Measurements from ENCODE around the gene CLEC19A.

CLEC19A gene

DNA sequence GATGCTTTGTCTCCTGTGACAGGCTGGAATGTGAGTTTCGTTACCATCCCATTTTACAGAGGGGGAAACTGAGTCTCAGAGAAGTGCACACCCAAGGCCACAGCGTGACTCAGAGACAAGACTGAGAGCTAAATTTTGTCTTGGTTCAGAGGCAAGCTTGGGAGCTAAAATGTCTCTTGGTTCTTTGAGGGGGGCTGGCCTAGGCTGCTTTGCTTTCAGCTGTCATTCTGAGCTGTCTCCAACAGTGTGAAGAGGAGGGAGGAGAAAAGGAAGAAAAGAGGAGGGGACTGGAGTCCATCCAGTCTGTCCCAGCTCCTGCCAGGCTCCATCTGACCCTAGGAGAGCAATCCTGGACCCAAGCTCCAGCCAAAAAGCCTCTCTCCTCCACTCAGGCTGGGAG, at the start of gene CLEC19A:
TSS of gene CLEC19A (plus strand) at position 301 of the 400 bp plus-strand sequence. CDS start 121 bp downstream, outside the sequence.
- no peak for DNase-seq (ENCODE audit: low read depth in 3 of 3, low spot score in 1 of 3)

- DNase-seq (ENCODE audit: low read depth in 3 of 3, low spot score in 1 of 3), result no peak
Measured at GRCh38 chr16:19235886-19236285, 49.6 kb upstream of the CLEC19A start.

- no peak for DNase-seq (ENCODE audit: low read depth in 3 of 3, low spot score in 1 of 3)
Measured at GRCh38 chr16:19236561-19237209, 48.8 kb upstream of the CLEC19A start.

GRCh38 chr16:19238406-19238805, 47.1 kb upstream of the CLEC19A start:
- no peak for DNase-seq (ENCODE audit: low read depth in 3 of 3, low spot score in 1 of 3)

GRCh38 chr16:19239511-19240155, 45.9 kb upstream of the CLEC19A start:
- no peak for DNase-seq (ENCODE audit: low read depth in 3 of 3, low spot score in 1 of 3)

- DNase-seq (ENCODE audit: low read depth in 3 of 3, low spot score in 1 of 3), result no peak
Measured at GRCh38 chr16:19240494-19240893, 45.0 kb upstream of the CLEC19A start.

- DNase-seq (ENCODE audit: low read depth in 3 of 3, low spot score in 1 of 3), result no peak
Measured at GRCh38 chr16:19241512-19241911, 44.0 kb upstream of the CLEC19A start.

DNA sequence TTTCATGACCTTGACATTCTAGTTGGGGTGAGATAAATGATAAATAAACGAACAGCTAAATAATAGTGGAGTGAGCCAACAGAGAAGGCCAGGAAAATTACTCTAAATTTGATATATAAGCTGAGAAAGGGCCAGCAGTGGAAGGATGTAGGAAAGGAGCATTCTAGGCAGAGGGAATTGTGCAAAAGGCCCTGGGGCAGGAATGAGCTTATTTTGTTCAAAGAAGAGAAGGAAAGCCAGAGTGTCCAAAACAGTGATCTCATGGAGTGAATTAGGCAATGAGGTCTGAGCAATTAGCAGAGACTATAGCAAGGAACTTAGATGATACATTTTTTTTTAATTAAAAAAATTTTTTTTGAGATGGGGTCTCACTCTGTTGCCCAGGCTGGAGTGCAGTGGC, 43.3 kb upstream of the CLEC19A start:
- DNase-seq (ENCODE audit: low read depth in 3 of 3, low spot score in 1 of 3), result no peak

GRCh38 chr16:19242987-19243575, 42.5 kb upstream of the CLEC19A start:
- no peak for DNase-seq (ENCODE audit: low read depth in 3 of 3, low spot score in 1 of 3)

GRCh38 chr16:19245326-19245925, 40.1 kb upstream of the CLEC19A start:
- DNase-seq (ENCODE audit: low read depth in 3 of 3, low spot score in 1 of 3), result no peak

DNA sequence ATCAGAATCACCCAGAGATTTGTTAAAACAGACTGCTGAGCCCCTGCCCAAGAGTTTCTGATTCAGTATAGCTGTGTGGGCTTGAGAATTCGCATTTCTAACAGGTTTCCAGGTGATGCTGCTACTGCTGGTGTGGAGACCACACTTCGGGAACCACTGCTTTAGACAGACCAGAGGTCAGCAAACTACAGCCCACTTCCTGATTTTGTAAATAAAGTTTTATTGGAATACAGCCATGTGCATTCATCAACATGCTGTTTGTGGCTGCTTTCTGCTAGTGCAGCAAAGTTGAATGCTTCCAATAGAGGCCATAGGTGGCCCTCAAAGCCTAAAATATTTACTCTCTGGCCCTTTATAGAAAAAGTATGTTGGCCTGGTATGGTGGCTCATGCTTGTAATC, 32.6 kb upstream of the CLEC19A start:
- DNase-seq (ENCODE audit: low read depth in 3 of 3, low spot score in 1 of 3), result no peak

- no peak for DNase-seq (ENCODE audit: low read depth in 3 of 3, low spot score in 1 of 3)
Measured at GRCh38 chr16:19254611-19255010, 30.9 kb upstream of the CLEC19A start.

DNA sequence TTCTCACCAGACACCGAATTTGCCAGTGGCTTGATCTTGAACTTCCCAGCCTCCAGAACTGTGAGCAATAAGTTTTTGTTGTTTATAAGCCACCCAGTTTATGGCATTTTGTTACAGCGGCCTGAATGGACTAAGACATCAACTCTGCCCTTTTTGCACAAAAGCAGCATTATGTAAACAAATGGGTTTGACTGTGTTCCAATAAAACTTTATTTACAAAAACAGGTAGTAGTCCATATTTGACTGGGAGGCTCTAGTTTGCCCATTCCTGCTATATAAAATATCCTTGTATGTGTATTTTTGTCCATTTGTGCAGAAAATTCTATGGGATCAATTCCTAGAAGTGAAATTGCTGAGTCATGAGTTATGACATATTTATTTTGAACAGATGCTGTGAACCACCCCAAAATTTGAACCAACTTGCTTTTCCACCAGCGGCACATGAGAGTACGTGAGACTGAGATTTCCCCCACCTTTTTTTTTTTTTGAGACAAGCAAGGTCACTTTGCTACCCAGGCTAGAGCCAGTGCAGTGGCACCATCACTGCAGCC, 21.3 kb upstream of the CLEC19A start:
- no peak for DNase-seq (ENCODE audit: low read depth in 3 of 3, low spot score in 1 of 3)

DNA sequence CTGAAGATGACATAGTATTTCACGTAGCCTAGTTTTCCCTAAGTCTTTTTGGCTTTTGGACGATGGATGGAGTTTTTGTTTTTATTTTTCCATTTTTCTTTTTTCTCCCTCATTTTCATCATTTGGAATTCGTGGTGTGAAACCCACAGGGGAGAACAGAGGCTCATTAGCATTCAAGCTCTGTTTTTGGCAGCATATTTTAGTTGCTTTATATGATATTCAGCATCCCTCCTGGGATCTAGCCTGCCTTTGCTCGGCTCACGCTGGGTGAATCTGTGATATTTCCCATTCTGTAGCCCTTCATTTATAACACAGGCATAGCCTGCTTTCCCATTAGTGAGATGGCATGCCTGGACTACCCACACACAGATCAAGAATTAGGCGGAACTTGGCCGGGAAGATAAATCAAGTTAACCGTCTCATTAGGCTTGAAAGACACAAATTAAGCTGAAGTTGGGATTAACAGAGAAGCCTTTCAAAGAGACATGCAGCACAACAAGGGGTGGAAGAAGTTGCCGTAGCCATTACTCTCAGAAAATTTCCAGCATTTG, 20.1 kb upstream of the CLEC19A start:
- no peak for DNase-seq (ENCODE audit: low read depth in 3 of 3, low spot score in 1 of 3)

DNA sequence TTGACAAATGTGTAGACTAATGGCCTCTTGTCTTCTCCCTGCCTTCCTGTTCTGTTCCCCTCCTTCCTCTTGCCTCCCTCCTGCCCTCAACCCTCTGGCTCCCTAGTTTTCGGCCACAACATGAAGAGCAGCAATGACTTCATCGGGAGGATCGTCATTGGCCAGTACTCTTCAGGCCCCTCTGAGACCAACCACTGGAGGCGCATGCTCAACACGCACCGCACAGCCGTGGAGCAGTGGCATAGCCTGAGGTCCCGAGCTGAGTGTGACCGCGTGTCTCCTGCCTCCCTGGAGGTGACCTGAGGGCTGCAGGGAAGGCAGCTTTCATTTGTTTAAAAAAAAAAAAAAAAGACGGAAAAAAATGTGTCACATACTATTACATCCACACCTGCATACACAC, 18.8 kb upstream of the CLEC19A start:
- DNase-seq (ENCODE audit: low read depth in 3 of 3, low spot score in 1 of 3), result no peak

DNA sequence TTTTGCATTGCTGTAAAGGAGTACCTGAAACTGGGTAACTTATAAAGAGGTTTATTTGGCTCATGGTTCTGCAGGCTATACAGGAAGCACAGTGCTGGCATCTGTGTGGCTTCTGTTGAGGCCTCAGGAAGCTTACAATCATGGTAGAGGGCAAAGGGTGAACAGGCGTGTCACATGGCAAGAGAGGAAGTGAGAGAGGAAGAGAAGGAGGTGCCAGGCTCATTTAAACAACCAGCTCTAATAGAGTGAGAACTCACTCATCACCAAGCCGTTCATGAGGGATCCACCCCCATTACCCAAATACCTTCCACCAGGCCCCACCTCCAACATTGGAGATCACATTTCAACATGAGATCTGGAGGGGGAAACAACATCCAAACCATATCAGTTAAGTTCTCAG, 16.4 kb upstream of the CLEC19A start:
- DNase-seq (ENCODE audit: low read depth in 3 of 3, low spot score in 1 of 3), result no peak

DNA sequence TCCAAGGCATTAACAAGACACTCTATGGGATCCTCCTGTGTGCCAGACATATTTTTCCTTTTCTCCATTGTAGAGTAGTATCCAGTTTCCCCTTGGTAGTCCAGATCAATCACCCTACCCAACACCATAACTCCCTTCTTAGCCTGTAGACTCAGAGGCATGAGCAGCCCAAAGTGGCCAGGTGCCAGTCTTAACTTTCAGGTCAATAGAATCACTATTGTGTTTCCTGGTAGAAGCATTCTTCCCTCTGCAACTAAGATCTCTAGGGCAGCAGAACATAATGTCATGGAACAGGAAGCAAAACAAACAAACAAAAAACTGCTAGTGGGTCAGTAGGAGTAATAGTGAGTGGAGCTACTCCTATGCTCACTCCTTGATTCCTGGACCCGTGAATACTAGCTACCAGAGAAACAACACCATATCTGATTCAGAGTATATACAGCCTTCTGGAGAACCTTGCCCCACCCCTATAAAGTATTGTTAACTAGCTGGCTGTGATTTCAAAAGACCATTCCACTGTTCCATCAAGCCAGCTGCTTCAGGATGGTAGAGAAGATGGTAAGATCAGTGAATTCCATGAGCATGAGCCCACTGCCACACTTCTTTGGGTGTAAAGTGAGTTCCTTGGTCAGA, 11.2 kb upstream of the CLEC19A start:
- DNase-seq (ENCODE audit: low read depth in 3 of 3, low spot score in 1 of 3), result no peak

DNA sequence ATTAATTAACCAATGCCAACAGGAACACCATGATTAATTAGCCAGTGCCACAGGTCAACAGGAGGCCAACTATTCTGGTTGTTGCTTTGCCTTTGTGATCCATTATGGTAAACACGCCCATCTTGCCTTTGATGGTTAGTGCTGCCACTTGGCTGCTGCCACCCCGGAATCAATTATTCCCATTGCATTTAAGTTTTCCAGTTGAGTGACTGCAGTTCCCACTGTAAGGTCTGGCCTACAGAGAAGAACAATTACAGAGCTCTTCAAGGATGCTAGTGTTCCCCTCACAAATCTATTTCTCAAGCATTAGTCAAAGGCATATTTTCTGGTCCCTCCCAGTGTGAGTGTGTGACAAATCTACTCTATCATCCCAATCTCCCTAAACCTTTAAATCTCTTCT, 7.1 kb upstream of the CLEC19A start:
- DNase-seq (ENCODE audit: low read depth in 3 of 3, low spot score in 1 of 3), result no peak

GRCh38 chr16:19281246-19281645, 4.3 kb upstream of the CLEC19A start:
- no peak for DNase-seq (ENCODE audit: low read depth in 3 of 3, low spot score in 1 of 3)

DNA sequence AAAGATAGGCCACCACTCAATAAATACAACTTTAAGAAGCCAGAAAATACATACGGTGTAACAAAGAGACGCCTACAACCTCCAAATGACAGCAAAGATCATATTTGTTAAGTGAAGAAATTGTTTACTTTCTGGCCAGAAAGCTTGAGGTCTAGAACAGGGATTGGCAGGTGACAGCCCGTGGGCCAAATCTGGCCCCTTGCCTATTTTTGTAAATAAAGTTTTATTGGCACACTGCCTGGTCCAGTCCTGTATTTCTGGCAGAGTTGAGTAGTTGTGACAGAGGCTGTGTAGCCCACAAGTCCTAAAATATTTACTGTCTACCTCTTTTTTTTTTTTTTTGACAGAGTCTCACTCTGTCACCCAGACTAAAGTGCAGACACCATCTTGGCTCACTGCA, 3.4 kb upstream of the CLEC19A start:
- no peak for DNase-seq (ENCODE audit: low read depth in 3 of 3, low spot score in 1 of 3)

GRCh38 chr16:19283637-19284036, 1.9 kb upstream of the CLEC19A start:
- DNase-seq (ENCODE audit: low read depth in 3 of 3, low spot score in 1 of 3), result no peak
